ENCODE data around the gene TUBD1.
"Not testable (repeated sequence)": the region's sequence is repeated elsewhere in the genome, so short reads cannot be mapped to it uniquely, and the experiment has no call there.

TUBD1 gene

GRCh38 chr17:59892924-59893675, at the start of gene TUBD1, which contains the start of gene RPS6KB1:
Gene TUBD1, minus strand, starts transcription at chr17:59892943. Its CDS starts 1,941 bp downstream, at chr17:59891002.
Gene RPS6KB1, plus strand, starts transcription at chr17:59893121. Its CDS starts 64 bp downstream, at chr17:59893185.
- peak; percentile 97 for DNase-seq

GRCh38 chr17:59941131-59941530, 48.4 kb upstream of the TUBD1 start:
- DNase-seq, result no peak

- DNase-seq, result not testable (repeated sequence)
These were observed 48.0 kb upstream of the TUBD1 start for GRCh38 chr17:59940697-59941096.

- DNase-seq, result not testable (repeated sequence)
These were observed 40.6 kb upstream of the TUBD1 start for GRCh38 chr17:59933317-59933716.

- not testable (repeated sequence) for DNase-seq
These were observed 38.0 kb upstream of the TUBD1 start for GRCh38 chr17:59930768-59931167.

GRCh38 chr17:59930121-59930520, 37.4 kb upstream of the TUBD1 start:
- DNase-seq, result not testable (repeated sequence)

GRCh38 chr17:59920637-59921036, 27.9 kb upstream of the TUBD1 start:
- DNase-seq, result not testable (repeated sequence)

- DNase-seq, result no peak
These were observed 23.7 kb upstream of the TUBD1 start for GRCh38 chr17:59916446-59916845.

- DNase-seq, result no peak
These were observed 21.6 kb upstream of the TUBD1 start for GRCh38 chr17:59914274-59914854.

- DNase-seq, result no peak
These were observed 14.7 kb upstream of the TUBD1 start for GRCh38 chr17:59907467-59907866.

- DNase-seq, result no peak
These were observed 10.7 kb upstream of the TUBD1 start for GRCh38 chr17:59903455-59903854.

- no peak for DNase-seq
These were observed 8.9 kb upstream of the TUBD1 start for GRCh38 chr17:59901604-59902003.

- DNase-seq, result no peak
These were observed 6.4 kb upstream of the TUBD1 start for GRCh38 chr17:59899099-59899498.

- no peak for DNase-seq
These were observed 4.3 kb upstream of the TUBD1 start for GRCh38 chr17:59897090-59897489.

GRCh38 chr17:59893676-59894100, 945 bp upstream of the TUBD1 start:
- no peak for DNase-seq

- DNase-seq, result no peak
These were observed 356 bp downstream of the TUBD1 start for GRCh38 chr17:59892251-59892923.

GRCh38 chr17:59890720-59891119, 2.0 kb downstream of the TUBD1 start:
- DNase-seq, result no peak

GRCh38 chr17:59888145-59888750, 4.5 kb downstream of the TUBD1 start:
- DNase-seq, result no peak

GRCh38 chr17:59884861-59885260, 7.9 kb downstream of the TUBD1 start:
- no peak for DNase-seq

- DNase-seq, result no peak
These were observed 14.1 kb downstream of the TUBD1 start for GRCh38 chr17:59878624-59879023.

GRCh38 chr17:59877965-59878364, 14.8 kb downstream of the TUBD1 start:
- no peak for DNase-seq

- no peak for DNase-seq
These were observed 16.6 kb downstream of the TUBD1 start for GRCh38 chr17:59876107-59876506.

GRCh38 chr17:59874376-59874775, 18.4 kb downstream of the TUBD1 start:
- no peak for DNase-seq

All from DMS153 (cell line).